ENCODE results near the gene OCEL1.
A peak's percentile ranks its signal among the peaks of the same experiment; 100 is the strongest.
"Not testable (repeated sequence)": the region's sequence is repeated elsewhere in the genome, so short reads cannot be mapped to it uniquely, and the experiment has no call there.

Gene OCEL1, protein sequence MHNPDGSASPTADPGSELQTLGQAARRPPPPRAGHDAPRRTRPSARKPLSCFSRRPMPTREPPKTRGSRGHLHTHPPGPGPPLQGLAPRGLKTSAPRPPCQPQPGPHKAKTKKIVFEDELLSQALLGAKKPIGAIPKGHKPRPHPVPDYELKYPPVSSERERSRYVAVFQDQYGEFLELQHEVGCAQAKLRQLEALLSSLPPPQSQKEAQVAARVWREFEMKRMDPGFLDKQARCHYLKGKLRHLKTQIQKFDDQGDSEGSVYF

DNA sequence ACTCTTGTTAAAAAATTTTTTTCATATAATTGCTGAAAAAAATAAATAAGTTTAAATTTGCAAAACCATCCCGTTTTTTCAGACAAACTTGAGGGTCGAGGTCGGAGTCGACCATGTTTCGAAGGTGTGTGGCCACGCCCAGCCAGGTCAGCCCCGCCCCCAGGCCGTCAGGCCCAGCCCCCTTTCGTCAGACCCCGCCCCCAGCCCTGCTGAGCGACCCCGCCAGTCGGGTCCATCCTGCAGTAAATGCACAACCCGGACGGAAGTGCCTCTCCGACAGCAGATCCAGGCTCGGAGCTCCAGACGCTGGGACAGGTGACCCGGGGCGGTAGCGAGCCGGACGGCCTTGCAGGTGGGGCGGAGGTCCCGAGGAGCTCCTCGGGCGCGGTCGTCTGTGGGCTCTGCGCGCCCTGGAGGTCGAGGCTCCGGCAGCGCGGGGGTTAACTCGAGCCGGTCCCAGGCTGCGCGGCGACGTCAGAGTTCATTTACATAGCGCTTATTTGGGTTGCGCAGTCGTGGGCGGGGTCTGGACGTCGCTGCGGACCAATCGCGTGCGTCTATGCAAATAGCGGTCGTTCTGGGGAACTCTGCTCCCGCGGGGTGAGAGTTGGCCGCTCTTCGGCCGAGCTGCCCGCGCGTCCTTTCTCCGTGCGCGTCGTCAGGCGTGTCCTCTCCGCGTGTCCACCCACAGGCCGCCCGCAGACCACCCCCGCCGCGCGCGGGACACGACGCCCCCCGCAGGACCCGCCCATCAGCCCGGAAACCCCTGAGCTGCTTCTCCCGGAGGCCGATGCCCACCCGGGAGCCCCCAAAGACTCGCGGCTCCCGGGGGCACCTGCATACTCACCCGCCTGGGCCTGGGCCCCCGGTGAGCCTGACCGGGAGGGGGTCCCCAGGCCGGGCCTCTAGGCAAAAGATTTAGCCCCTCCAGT, at the start of gene OCEL1:
TSS of gene OCEL1 (plus strand) at position 225 of the 932 bp plus-strand sequence. CDS start at position 247, 22 bp downstream.
- Mint-ChIP-seq H3K9me3 (no peaks in the 10 kb centered on the region), H3K36me3 (ENCODE audit: low read depth) (peaks cover 47% of the 10 kb centered on the region), H3K4me1 (ENCODE audit: low read depth) (peaks cover 27% of the 10 kb centered on the region), H3K4me3 (peak within 1 kb of the TSS; percentile 81), H3K27me3 (no peaks in the 10 kb centered on the region), H3K27ac (peak within 1 kb of the TSS; percentile 90)
- intact Hi-C loops (cut with micrococcal nuclease) = loop anchor here (1.0 to 5.0 kb wide), 2 partner anchors 151 to 329 kb away; partner anchors contain the start of genes HAUS8 and MYO9B

DNA sequence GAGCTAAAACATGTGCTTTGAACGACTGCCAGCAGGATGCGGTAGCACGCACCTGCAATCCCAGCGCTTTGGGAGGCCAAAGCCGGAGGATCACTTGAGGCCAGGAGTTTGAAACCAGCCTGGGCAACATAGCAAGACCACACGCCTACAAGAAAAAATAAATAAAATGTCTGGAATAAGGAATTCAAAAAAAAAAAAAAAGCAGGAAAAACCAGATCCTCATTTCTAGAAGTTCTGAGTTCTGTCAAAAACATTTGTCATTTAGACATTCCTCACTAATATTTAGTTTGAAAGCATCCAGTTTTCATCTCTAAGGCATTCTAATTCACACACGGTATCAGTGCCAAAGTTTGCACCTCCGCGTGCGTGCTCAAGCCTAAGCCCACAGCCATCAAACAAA, 47.7 kb upstream of the OCEL1 start:
- Mint-ChIP-seq H3K9me3 (no peaks in the 10 kb centered on the region), H3K4me3 (no peak overlapping the region), H3K36me3 (ENCODE audit: low read depth) (peaks cover 94% of the 10 kb centered on the region), H3K4me1 (ENCODE audit: low read depth) (peaks cover 44% of the 10 kb centered on the region), H3K27me3 (no peaks in the 10 kb centered on the region), H3K27ac (no peak overlapping the region)
- intact Hi-C loops (cut with micrococcal nuclease) = no loop called here

DNA sequence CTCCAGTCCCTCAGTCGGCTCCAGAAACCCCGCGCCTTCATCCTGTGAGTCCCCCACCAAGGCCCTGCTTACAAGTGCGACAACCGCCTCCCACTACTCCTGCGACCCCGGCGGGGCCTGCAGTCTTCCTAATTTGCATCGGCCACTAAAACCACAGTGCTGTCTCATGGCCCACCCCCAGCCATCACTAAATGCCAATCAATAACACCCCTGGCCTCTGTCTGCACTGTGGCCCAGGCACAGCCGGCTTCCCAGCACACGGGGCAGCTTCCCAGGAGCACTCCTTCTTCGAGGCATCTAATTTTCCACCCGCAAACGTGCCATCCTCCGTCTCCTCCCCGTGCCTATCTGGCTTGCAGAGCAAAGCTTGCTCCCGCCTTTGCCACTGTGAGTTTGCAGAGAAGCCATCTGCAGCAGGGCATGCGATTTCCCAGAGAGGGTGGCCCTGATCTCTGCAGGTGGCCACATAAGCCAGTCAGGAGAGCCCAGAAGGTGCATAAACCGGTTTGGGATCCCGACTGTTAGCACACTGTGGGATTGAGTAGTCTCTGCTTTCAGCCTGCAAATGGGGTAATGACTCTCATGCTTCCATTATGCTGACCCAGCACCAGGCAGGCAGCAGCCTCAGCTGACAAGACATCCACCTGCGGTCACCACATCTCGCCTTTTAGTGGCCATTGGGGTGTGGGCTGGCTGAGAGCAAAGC, 44.9 kb upstream of the OCEL1 start:
- H3K27ac Mint-ChIP-seq = no peak overlapping the region
- H3K9me3 Mint-ChIP-seq = no peaks in the 10 kb centered on the region
- H3K36me3 Mint-ChIP-seq (ENCODE audit: low read depth) = peaks cover 92% of the 10 kb centered on the region
- H3K27me3 Mint-ChIP-seq = no peaks in the 10 kb centered on the region
- H3K4me1 Mint-ChIP-seq (ENCODE audit: low read depth) = peaks cover 51% of the 10 kb centered on the region
- H3K4me3 Mint-ChIP-seq = no peak overlapping the region
- intact Hi-C loops (cut with micrococcal nuclease) = loop anchor here (10.0 kb wide), 1 partner anchor 106 kb away; the partner anchor contains the start of genes HAUS8 and MYO9B

DNA sequence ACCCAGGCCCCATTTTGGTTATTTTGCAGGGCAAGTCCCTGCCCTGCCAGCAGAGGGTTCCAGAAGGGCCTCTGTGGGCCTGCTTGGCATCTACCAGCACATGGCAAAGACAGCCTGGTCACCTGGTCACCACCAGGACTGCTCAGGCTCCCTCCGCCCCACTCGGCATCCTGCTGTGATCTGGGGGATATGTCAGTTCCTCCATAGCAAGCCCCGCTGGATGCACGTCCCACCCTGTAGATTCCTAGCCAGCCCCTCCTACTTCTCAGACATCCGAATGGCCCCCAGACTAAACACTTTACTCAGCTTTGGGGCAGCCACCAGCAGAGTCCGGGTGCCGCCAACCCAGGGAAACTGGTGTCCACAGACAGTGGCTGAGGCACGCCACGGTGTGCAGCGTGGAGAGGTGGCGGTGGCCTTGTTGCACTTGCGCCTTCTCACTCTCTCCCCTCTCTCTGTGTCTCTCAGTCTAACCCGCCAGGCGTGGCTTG, 42.7 kb upstream of the OCEL1 start:
- H3K4me1 Mint-ChIP-seq (ENCODE audit: low read depth) = peaks cover 39% of the 10 kb centered on the region
- H3K36me3 Mint-ChIP-seq (ENCODE audit: low read depth) = peaks cover 92% of the 10 kb centered on the region
- H3K27me3 Mint-ChIP-seq = no peaks in the 10 kb centered on the region
- peak overlapping the region; percentile 62 for H3K4me3 Mint-ChIP-seq
- peak overlapping the region; percentile 77 for H3K27ac Mint-ChIP-seq
- intact Hi-C loops (cut with micrococcal nuclease) = loop anchor here (10.0 kb wide), 1 partner anchor 109 kb away; the partner anchor contains the start of genes HAUS8 and MYO9B
- H3K9me3 Mint-ChIP-seq = no peaks in the 10 kb centered on the region

DNA sequence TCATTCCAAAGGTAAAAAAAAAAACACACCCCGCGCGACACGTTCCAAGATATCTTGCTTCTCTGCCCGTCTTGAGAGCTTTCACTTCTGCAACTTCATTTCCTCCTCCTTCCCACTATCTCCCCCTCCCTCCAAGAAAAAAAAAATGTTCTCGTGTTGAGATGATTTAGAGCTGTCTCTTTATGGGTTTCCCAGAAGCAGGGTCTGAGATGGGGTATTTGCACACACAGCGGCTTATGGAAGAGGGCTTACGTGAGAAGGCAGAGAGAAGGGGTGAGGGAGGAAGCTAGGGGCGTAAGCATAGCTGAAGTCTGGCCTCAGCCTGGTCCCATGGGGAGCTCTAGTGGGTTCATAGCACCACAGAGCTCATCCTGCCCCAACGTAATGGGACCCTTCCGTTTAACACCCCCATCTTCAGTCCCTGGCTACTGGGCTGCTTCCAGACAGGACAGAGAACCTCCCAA, 42.1 kb upstream of the OCEL1 start:
- H3K4me1 Mint-ChIP-seq (ENCODE audit: low read depth) = peaks cover 39% of the 10 kb centered on the region
- H3K36me3 Mint-ChIP-seq (ENCODE audit: low read depth) = peaks cover 92% of the 10 kb centered on the region
- H3K27me3 Mint-ChIP-seq = no peaks in the 10 kb centered on the region
- intact Hi-C loops (cut with micrococcal nuclease) = loop anchor here (10.0 kb wide), 1 partner anchor 109 kb away; the partner anchor contains the start of genes HAUS8 and MYO9B
- H3K4me3 Mint-ChIP-seq = peak overlapping the region; percentile 62
- no peaks in the 10 kb centered on the region for H3K9me3 Mint-ChIP-seq
- H3K27ac Mint-ChIP-seq = peak overlapping the region; percentile 77

DNA sequence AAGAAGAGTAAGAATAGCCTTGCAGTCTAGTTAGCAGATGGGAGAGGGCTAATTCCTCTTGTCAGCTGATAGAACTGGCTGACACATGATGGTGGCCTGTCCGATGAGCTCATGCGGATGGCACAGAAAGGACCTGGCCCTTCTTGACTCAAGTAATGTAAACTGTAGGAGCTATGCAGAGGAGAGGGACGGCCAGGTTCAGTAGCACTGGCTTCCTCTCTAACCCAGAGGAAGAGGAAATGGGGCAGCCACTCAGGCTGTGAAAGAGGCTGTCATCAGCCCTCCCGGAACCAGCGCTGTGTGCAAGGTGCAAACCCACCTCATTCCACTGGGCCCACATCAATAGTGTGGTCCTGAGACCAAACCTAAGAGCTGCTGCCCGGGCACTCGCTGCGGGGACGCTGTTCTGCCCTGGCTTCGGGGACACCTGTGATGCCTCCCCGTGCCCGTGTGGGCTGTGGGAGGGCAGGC, 41.6 kb upstream of the OCEL1 start:
- H3K4me3 Mint-ChIP-seq = peak overlapping the region; percentile 62
- peaks cover 92% of the 10 kb centered on the region for H3K36me3 Mint-ChIP-seq (ENCODE audit: low read depth)

DNA sequence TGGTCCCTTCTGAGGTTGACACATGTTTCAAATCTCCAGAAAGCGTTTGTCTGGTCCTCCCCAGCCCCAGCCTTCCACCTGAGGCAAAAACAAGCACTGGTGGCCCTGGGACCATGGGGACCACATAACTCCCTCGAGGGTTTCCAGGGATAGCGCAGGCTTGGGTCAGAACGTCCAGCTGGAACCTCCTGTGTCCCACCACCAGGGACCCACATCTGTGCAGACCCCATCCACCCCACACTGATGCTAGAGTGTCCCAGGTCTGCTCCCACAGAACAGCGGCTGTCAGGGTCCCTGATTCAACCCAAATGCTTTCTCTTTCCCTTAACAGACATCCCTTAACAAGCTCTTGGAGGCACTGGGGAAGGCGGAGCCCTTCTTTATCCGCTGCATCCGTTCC, 40.4 kb upstream of the OCEL1 start:
- no peaks in the 10 kb centered on the region for H3K9me3 Mint-ChIP-seq
- H3K27me3 Mint-ChIP-seq = no peaks in the 10 kb centered on the region
- no peak overlapping the region for H3K4me3 Mint-ChIP-seq
- peaks cover 94% of the 10 kb centered on the region for H3K36me3 Mint-ChIP-seq (ENCODE audit: low read depth)
- H3K4me1 Mint-ChIP-seq (ENCODE audit: low read depth) = peaks cover 39% of the 10 kb centered on the region
- intact Hi-C loops (cut with micrococcal nuclease) = loop anchor here (10.0 kb wide), 1 partner anchor 111 kb away; the partner anchor contains the start of genes HAUS8 and MYO9B
- H3K27ac Mint-ChIP-seq = no peak overlapping the region

More for the DNA sequence above, 41.6 kb upstream of the OCEL1 start:
- Mint-ChIP-seq H3K4me1 (ENCODE audit: low read depth) (peaks cover 39% of the 10 kb centered on the region), H3K27me3 (no peaks in the 10 kb centered on the region), H3K9me3 (no peaks in the 10 kb centered on the region), H3K27ac (peak overlapping the region; percentile 77)
- intact Hi-C loops (cut with micrococcal nuclease) = loop anchor here (10.0 kb wide), 1 partner anchor 110 kb away; the partner anchor contains the start of genes HAUS8 and MYO9B

DNA sequence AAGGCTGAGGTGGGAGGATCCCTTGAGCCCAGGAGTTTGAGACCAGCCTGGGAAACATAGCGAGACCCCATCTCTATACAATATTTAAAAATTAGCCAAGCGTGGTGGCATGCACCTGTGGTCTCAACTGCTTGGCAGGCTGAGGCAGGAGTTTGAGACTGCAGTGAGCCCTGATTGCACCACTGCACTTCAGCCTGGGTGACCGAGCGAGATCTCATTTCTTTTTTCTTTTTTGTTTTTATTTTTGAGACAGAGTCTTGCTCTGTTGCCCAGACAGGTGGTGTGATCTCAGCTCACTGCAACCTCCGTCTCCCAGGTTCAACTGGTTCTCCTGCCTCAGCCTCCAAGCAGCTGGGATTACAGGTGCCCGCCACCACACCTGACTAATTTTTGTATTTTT, 34.3 kb upstream of the OCEL1 start:
- H3K27ac Mint-ChIP-seq; H3K9me3 Mint-ChIP-seq; H3K27me3 Mint-ChIP-seq; intact Hi-C loops (cut with micrococcal nuclease); H3K4me1 Mint-ChIP-seq (ENCODE audit: low read depth); H3K4me3 Mint-ChIP-seq: not testable (repeated sequence)
- H3K36me3 Mint-ChIP-seq (ENCODE audit: low read depth) = peaks cover 100% of the 10 kb centered on the region

DNA sequence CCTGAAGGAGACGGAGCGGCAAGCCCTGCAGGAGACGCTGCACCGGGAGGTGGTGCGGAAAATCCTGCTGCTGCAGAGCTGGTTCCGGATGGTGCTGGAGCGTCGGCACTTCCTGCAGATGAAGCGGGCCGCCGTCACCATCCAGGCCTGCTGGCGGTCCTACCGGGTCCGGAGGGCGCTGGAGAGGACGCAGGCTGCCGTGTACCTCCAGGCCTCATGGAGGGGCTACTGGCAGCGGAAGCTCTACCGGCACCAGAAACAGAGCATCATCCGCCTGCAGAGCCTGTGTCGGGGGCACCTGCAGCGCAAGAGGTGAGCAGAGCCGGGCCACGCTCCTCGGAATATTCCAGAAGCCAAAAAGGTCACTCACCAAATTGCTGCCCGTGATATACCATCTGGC, 33.3 kb upstream of the OCEL1 start:
- Mint-ChIP-seq H3K4me3 (no peak overlapping the region), H3K36me3 (ENCODE audit: low read depth) (peaks cover 100% of the 10 kb centered on the region), H3K27me3 (no peaks in the 10 kb centered on the region), H3K9me3 (no peaks in the 10 kb centered on the region), H3K27ac (no peak overlapping the region), H3K4me1 (ENCODE audit: low read depth) (peaks cover 7% of the 10 kb centered on the region)
- intact Hi-C loops (cut with micrococcal nuclease) = no loop called here

DNA sequence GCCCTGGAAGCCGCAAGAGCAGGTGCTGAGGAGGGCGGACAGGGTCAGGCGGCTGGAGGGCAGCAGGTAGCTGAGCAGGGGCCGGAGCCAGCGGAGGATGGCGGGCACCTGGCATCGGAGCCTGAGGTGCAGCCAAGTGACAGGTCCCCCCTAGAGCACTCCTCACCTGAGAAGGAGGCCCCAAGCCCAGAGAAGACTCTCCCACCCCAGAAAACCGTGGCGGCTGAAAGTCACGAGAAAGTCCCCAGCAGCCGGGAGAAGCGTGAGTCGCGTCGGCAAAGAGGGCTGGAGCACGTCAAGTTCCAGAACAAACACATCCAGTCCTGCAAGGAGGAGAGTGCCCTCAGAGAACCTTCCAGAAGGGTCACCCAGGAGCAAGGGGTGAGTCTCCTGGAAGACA, 31.4 kb upstream of the OCEL1 start:
- H3K4me1 Mint-ChIP-seq (ENCODE audit: low read depth) = peaks cover 7% of the 10 kb centered on the region
- H3K4me3 Mint-ChIP-seq = no peak overlapping the region
- peaks cover 100% of the 10 kb centered on the region for H3K36me3 Mint-ChIP-seq (ENCODE audit: low read depth)
- no peaks in the 10 kb centered on the region for H3K9me3 Mint-ChIP-seq
- H3K27ac Mint-ChIP-seq = no peak overlapping the region
- H3K27me3 Mint-ChIP-seq = no peaks in the 10 kb centered on the region
- intact Hi-C loops (cut with micrococcal nuclease) = no loop called here

DNA sequence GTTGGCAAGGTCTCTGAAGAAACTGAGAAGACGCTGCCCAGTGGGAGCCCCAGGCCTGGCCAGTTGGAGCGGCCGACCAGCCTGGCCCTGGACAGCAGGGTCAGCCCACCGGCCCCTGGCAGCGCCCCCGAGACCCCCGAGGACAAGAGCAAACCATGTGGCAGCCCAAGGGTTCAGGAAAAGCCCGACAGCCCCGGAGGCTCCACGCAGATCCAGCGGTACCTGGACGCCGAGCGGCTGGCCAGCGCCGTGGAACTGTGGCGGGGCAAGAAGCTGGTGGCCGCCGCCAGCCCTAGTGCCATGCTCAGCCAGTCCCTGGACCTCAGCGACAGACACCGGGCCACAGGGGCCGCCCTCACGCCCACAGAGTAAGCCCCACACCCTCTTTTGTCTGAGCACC, 30.9 kb upstream of the OCEL1 start:
- no peak overlapping the region for H3K4me3 Mint-ChIP-seq
- no peak overlapping the region for H3K27ac Mint-ChIP-seq
- intact Hi-C loops (cut with micrococcal nuclease) = no loop called here
- H3K4me1 Mint-ChIP-seq (ENCODE audit: low read depth) = peaks cover 7% of the 10 kb centered on the region
- H3K9me3 Mint-ChIP-seq = no peaks in the 10 kb centered on the region
- H3K36me3 Mint-ChIP-seq (ENCODE audit: low read depth) = peaks cover 100% of the 10 kb centered on the region
- no peaks in the 10 kb centered on the region for H3K27me3 Mint-ChIP-seq

DNA sequence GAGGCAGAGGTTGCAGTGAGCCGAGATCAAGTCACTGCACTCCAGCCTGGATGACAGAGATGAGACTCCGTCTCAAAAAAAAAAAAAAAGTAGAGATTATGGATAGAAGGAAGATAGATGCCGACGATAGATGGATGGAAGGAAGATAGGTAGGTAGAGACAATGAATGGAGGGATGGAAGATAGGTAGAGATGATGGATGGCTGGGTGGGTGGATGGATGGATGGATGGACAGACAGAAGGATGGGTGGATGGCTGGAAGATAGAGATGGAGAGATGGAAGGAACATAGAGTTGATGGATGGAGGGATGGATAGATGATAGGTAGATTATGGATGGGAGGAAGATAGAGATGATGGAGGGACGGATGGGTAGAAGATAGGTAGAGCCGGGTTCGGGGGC, 29.4 kb upstream of the OCEL1 start:
- peaks cover 7% of the 10 kb centered on the region for H3K4me1 Mint-ChIP-seq (ENCODE audit: low read depth)
- H3K36me3 Mint-ChIP-seq (ENCODE audit: low read depth) = peaks cover 100% of the 10 kb centered on the region
- no peak overlapping the region for H3K27ac Mint-ChIP-seq
- no peak overlapping the region for H3K4me3 Mint-ChIP-seq
- no peaks in the 10 kb centered on the region for H3K9me3 Mint-ChIP-seq
- no peaks in the 10 kb centered on the region for H3K27me3 Mint-ChIP-seq
- intact Hi-C loops (cut with micrococcal nuclease) = no loop called here

DNA sequence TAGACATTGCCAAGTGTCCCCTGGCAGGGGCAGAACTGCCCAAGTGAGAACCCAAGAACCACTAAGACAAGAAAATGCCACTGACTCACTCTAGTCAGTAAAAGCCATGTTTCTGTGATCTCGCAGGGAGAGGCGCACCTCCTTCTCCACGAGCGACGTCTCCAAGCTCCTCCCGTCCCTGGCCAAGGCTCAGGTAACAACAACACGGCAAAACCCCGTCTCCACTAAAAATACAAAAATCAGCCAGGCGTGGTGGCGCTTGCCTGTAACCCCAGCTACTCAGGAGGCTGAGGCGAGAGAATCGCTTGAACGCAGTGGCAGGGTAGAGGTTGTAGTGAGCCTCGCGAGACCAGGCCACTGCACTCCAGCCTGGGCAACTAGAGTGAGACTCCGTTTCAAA, 28.4 kb upstream of the OCEL1 start:
- no peak overlapping the region for H3K4me3 Mint-ChIP-seq
- H3K9me3 Mint-ChIP-seq = no peaks in the 10 kb centered on the region
- no peak overlapping the region for H3K27ac Mint-ChIP-seq
- no peaks in the 10 kb centered on the region for H3K27me3 Mint-ChIP-seq
- H3K36me3 Mint-ChIP-seq (ENCODE audit: low read depth) = peaks cover 100% of the 10 kb centered on the region
- H3K4me1 Mint-ChIP-seq (ENCODE audit: low read depth) = peaks cover 7% of the 10 kb centered on the region
- intact Hi-C loops (cut with micrococcal nuclease) = no loop called here

Measured in dendritic cell treated with granulocyte-macrophage colony-stimulating factor and Interleukin-4, amounts not matched to agents 40 ng/mL and 50 ng/mL, for 4 days (primary cell).